Transverse colon (tissue), 4 donors: ENCODE results near the gene NMT2.

ENCODE experiments used
- EP300 ChIP-seq: sonication (generic); formaldehyde crosslinking; IDR thresholded peaks from one replicate; pipeline ENCODE4 v1.6.1; 2017; ENCODE audit warnings: antibody characterized with exemption, low read depth
- POLR2A ChIP-seq: fragments of 450-650 bp; IDR thresholded peaks from one replicate; pipeline ENCODE4 v1.6.1; 2016; ENCODE audit warnings: antibody characterized with exemption, mild to moderate bottlenecking, moderate library complexity
- POLR2AphosphoS5 ChIP-seq, 3 donors: sonication (generic); formaldehyde crosslinking; IDR thresholded peaks; one replicate each; pipeline ENCODE4 v1.6.1; 2016; ENCODE audit warnings: antibody characterized with exemption in 3 of 3
- TF ChIP-seq, protein P1 (sequence below), 5 experiments: fragments of 200-600 bp in 3 of 5; fragments of 450-650 bp in 2 of 5; sonication (generic) in 3 of 5; IDR thresholded peaks; 1 replicate in 2 of 5; 2 replicates in 3 of 5; pipeline ENCODE4 v1.5.1; 2016 to 2017; ENCODE audit warnings: antibody characterized with exemption in 5 of 5, inconsistent platforms in 3 of 5, mild to moderate bottlenecking in 2 of 5, moderate library complexity in 1 of 5

GRCh38 chr10:15147594-15148392 is 20.7 kb downstream of the NMT2 start:
- TF ChIP-seq, protein P1, sequence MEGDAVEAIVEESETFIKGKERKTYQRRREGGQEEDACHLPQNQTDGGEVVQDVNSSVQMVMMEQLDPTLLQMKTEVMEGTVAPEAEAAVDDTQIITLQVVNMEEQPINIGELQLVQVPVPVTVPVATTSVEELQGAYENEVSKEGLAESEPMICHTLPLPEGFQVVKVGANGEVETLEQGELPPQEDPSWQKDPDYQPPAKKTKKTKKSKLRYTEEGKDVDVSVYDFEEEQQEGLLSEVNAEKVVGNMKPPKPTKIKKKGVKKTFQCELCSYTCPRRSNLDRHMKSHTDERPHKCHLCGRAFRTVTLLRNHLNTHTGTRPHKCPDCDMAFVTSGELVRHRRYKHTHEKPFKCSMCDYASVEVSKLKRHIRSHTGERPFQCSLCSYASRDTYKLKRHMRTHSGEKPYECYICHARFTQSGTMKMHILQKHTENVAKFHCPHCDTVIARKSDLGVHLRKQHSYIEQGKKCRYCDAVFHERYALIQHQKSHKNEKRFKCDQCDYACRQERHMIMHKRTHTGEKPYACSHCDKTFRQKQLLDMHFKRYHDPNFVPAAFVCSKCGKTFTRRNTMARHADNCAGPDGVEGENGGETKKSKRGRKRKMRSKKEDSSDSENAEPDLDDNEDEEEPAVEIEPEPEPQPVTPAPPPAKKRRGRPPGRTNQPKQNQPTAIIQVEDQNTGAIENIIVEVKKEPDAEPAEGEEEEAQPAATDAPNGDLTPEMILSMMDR (IDR thresholded peaks at IDR 0.05): no peak
- TF ChIP-seq POLR2A (no peak), POLR2AphosphoS5 (IDR thresholded peaks at IDR 0.05) (no peak), EP300 (no peak)
